ENCODE results near the gene COX6A1. TPM values are rescaled to one million over a fixed set of nuclear protein-coding genes. Genes with fewer than 3 reads are reported as not detected.

Gene COX6A1
- total and polyA plus RNA-seq, 2 of the 13 experiments (the other 11 are each of a cell fraction or from before 2014, with no cell fraction given) = 542 to 673 TPM

DNA sequence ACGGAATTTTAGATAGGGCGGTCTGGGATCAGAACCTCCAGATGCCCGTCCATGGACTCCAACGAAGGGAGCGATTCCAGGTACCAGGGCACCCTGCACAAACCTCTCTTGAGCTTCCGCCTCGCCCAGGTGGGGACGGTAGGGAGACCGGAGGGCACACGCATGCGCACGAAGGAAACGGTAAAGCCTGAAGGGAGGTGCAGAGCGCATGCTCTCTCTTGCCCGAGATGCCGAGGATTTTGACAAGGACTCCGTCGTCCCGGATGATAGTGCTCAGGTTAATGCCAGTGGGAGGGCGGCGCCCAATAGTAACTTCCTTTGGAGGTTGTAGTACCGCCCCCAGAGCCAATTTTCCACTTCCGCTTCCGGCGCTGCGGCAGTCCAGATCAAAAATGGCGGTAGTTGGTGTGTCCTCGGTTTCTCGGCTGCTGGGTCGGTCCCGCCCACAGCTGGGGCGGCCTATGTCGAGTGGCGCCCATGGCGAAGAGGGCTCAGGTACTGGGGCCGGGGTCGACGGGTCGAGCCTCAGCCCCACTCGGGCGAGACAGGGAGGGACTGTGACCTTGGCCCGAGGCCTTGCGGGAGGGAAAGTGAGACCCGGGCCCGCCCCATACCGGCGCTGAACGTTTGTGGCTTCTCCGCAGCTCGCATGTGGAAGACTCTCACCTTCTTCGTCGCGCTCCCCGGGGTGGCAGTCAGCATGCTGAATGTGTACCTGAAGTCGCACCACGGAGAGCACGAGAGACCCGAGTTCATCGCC is at the start of gene COX6A1 (continued):
- TF ChIP-seq NR1H2 (CRISPR knock-in tag; IDR thresholded peaks at IDR 0.05; ENCODE audit: borderline replicate concordance, low read depth) = no peak
- TF ChIP-seq U2AF2 (IDR thresholded peaks at IDR 0.05; ENCODE audit: low read depth, low read length) = no peak
- TF ChIP-seq ZNF569 (CRISPR knock-in tag; IDR thresholded peaks at IDR 0.05; ENCODE audit: borderline replicate concordance) = peak; percentile 43; the same call in 1 of the 2 replicates
- no peak for TF ChIP-seq STAT5B (CRISPR knock-in tag; IDR thresholded peaks at IDR 0.05)
- TF ChIP-seq SRSF4 (IDR thresholded peaks at IDR 0.05; ENCODE audit: low read depth, low read length, poor library complexity, severe bottlenecking) = no peak
- no peak for TF ChIP-seq SMAD9 (CRISPR knock-in tag; IDR thresholded peaks at IDR 0.05)
- TF ChIP-seq ESRRA (CRISPR knock-in tag; IDR thresholded peaks at IDR 0.05; ENCODE audit: low read depth) = peak; percentile 68; the same call in 1 of the 2 replicates
- TF ChIP-seq NFKB2 (CRISPR knock-in tag; IDR thresholded peaks at IDR 0.05; ENCODE audit: borderline replicate concordance) = peak; percentile 77; the same call in 1 of the 2 replicates
- TF ChIP-seq ELF4 (CRISPR knock-in tag; IDR thresholded peaks at IDR 0.05; ENCODE audit: borderline replicate concordance) = no peak
- no peak for TF ChIP-seq POLR2AphosphoS2 (IDR thresholded peaks at IDR 0.05; ENCODE audit: low read depth, low read length)
- TF ChIP-seq JUNB (CRISPR knock-in tag; IDR thresholded peaks at IDR 0.05; ENCODE audit: borderline replicate concordance) = no peak
- TF ChIP-seq ZNF788 (CRISPR knock-in tag; IDR thresholded peaks at IDR 0.05; ENCODE audit: borderline replicate concordance) = peak; percentile 33; the same call in 1 of the 2 replicates
- no peak for TF ChIP-seq EEA1 (CRISPR knock-in tag; IDR thresholded peaks at IDR 0.05; ENCODE audit: borderline replicate concordance)
- TF ChIP-seq KLF16 (CRISPR knock-in tag; IDR thresholded peaks at IDR 0.05) = peak in 1 of 2 experiments; percentile 86; a peak in 2 of 4 replicates
- no peak for TF ChIP-seq BRCA1 (CRISPR knock-in tag; IDR thresholded peaks at IDR 0.05)
- no peak for TF ChIP-seq MIER2 (CRISPR knock-in tag; IDR thresholded peaks at IDR 0.05)
- TF ChIP-seq DMAP1 (CRISPR knock-in tag; IDR thresholded peaks at IDR 0.05) = peak; percentile 78; the same call in 1 of the 2 replicates
- peak; percentile 6; the same call in 1 of the 2 replicates for TF ChIP-seq RFX5 (IDR thresholded peaks at IDR 0.05; ENCODE audit: low read depth, low read length)
- no peak for TF ChIP-seq ZNF780A (CRISPR knock-in tag; IDR thresholded peaks at IDR 0.05)
- no peak for TF ChIP-seq RFXANK (CRISPR knock-in tag; IDR thresholded peaks at IDR 0.05)
- TF ChIP-seq, protein P1, sequence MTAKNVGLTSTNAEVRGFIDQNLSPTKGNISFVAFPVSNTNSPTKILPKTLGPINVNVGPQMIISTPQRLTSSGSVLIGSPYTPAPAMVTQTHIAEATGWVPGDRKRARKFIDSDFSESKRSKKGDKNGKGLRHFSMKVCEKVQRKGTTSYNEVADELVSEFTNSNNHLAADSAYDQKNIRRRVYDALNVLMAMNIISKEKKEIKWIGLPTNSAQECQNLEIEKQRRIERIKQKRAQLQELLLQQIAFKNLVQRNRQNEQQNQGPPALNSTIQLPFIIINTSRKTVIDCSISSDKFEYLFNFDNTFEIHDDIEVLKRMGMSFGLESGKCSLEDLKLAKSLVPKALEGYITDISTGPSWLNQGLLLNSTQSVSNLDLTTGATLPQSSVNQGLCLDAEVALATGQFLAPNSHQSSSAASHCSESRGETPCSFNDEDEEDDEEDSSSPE (CRISPR knock-in tag; IDR thresholded peaks at IDR 0.05) = peak; percentile 69
- TF ChIP-seq, protein P2, sequence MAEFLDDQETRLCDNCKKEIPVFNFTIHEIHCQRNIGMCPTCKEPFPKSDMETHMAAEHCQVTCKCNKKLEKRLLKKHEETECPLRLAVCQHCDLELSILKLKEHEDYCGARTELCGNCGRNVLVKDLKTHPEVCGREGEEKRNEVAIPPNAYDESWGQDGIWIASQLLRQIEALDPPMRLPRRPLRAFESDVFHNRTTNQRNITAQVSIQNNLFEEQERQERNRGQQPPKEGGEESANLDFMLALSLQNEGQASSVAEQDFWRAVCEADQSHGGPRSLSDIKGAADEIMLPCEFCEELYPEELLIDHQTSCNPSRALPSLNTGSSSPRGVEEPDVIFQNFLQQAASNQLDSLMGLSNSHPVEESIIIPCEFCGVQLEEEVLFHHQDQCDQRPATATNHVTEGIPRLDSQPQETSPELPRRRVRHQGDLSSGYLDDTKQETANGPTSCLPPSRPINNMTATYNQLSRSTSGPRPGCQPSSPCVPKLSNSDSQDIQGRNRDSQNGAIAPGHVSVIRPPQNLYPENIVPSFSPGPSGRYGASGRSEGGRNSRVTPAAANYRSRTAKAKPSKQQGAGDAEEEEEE (CRISPR knock-in tag; IDR thresholded peaks at IDR 0.05; ENCODE audit: borderline replicate concordance) = no peak
- peak; percentile 24; the same call in 1 of the 2 replicates for TF ChIP-seq HOMEZ (CRISPR knock-in tag; IDR thresholded peaks at IDR 0.05; ENCODE audit: low read depth)
- TF ChIP-seq IRX3 (CRISPR knock-in tag; IDR thresholded peaks at IDR 0.05; ENCODE audit: borderline replicate concordance, low read depth) = no peak
- no peak for TF ChIP-seq DNMT3B (CRISPR knock-in tag; conservative IDR thresholded peaks at IDR 0.05)
- 0 out of 2 replicates have a peak, but pooled peaks have one; percentile 64 for TF ChIP-seq SNAI1 (CRISPR knock-in tag; IDR thresholded peaks at IDR 0.05; ENCODE audit: borderline replicate concordance)
- no peak; the same call in 1 of the 2 replicates for TF ChIP-seq ZNF670 (CRISPR knock-in tag; IDR thresholded peaks at IDR 0.05; ENCODE audit: borderline replicate concordance)

Data from HepG2 (cell line).